Spleen (tissue), 11 donors: ENCODE measurements around the gene AGPAT2. TPM values are rescaled to one million over a fixed set of nuclear protein-coding genes. Genes with fewer than 3 reads are reported as not detected.

Experiments used
- DNase-seq: peaks from one replicate; pipeline ENCODE4 v3.0.0-alpha.2; 2020
- H3K27ac ChIP-seq, 8 donors: fragments of 200-600 bp; sonication (generic) in 7 of 8; 1 replicate in 4 of 8; 2 replicates in 4 of 8; pipeline versions ENCODE4 v1.5.0 to v1.8.0; 2016 to 2021; ENCODE audit warnings: inconsistent platforms in 4 of 8, mild to moderate bottlenecking in 4 of 8, moderate library complexity in 1 of 8
- H3K27me3 ChIP-seq, 7 donors: fragments of 200-600 bp; sonication (generic) in 6 of 7; replicated peaks in 1 of 7; 1 replicate in 4 of 7; 2 replicates in 3 of 7; pipeline versions ENCODE4 v1.5.0 to v1.8.0; 2016 to 2021; ENCODE audit warnings: inconsistent platforms in 3 of 7, mild to moderate bottlenecking in 1 of 7
- H3K36me3 ChIP-seq, 6 donors: fragments of 200-600 bp; sonication (generic) in 5 of 6; 1 replicate in 4 of 6; 2 replicates in 2 of 6; pipeline versions ENCODE4 v1.5.0 to v1.8.0; 2016 to 2021; ENCODE audit warnings: inconsistent platforms in 2 of 6
- H3K4me1 ChIP-seq, 6 donors: fragments of 200-600 bp; sonication (generic) in 5 of 6; 1 replicate in 3 of 6; 2 replicates in 3 of 6; pipeline versions ENCODE4 v1.5.0 to v1.8.0; 2016 to 2021; ENCODE audit warnings: inconsistent platforms in 3 of 6
- H3K4me3 ChIP-seq, 8 donors: fragments of 200-600 bp; sonication (generic) in 7 of 8; 1 replicate in 4 of 8; 2 replicates in 4 of 8; pipeline versions ENCODE4 v1.5.0 to v1.8.0; 2016 to 2021; ENCODE audit warnings: inconsistent platforms in 4 of 8, mild to moderate bottlenecking in 4 of 8, moderate library complexity in 2 of 8
- H3K9me3 ChIP-seq, 8 donors: fragments of 200-600 bp; sonication (generic) in 7 of 8; 1 replicate in 4 of 8; 2 replicates in 4 of 8; pipeline versions ENCODE4 v1.5.0 to v1.8.0; 2016 to 2021; ENCODE audit warnings: inconsistent platforms in 4 of 8
- POLR2A ChIP-seq, 3 donors: fragments of 450-650 bp; IDR thresholded peaks; one replicate each; pipeline ENCODE4 v1.5.1; 2017; ENCODE audit warnings: antibody characterized with exemption in 3 of 3, mild to moderate bottlenecking in 1 of 3
- POLR2AphosphoS5 ChIP-seq, 3 donors: sonication (generic); formaldehyde crosslinking; IDR thresholded peaks; one replicate each; pipeline ENCODE4 v1.5.1; 2017; ENCODE audit warnings: antibody characterized with exemption in 3 of 3
- WGBS, 5 donors: extraction: QIAGEN DNeasy Blood & Tissue Kit in 3 of 5; methylation state at CpG; one replicate each; pipeline versions ENCODE4 v1.1.5 to v1.1.7; 2013 to 2018; 5-methylcytosine and 5-hydroxymethylcytosine counted together
- intact Hi-C: fragments of 100-400 bp; cut with DNase I; formaldehyde crosslinking; loops from one replicate; pipeline ENCODE4 v1.15.0; 2023; ENCODE audit warnings: low total_unique reads
- polyA plus RNA-seq, 3 donors: library from polyadenylated mRNA; stranded (reverse); fragments of 200-250 nt; gene quantifications; one replicate each; pipeline ENCODE4 v1.2.1, GENCODE V29; 2013
- total RNA-seq, 7 donors: library from RNA; depleted of rRNA in 3 of 7; stranded (reverse); fragments of >200 nt in 3 of 7; fragmentation: NEBNext Ultra II Directional in 4 of 7; extraction: Animal tissue kit (Norgen Biotek cat#: 25700) in 4 of 7; gene quantifications; one replicate each; pipeline versions ENCODE4 v1.1.0 to v1.2.1, GENCODE V29; 2016 to 2021
- TF ChIP-seq, protein P1 (sequence below), 11 experiments: fragments of 200-600 bp in 7 of 11; fragments of 450-650 bp in 4 of 11; sonication (generic) in 4 of 11; IDR thresholded peaks in 8 of 11; conservative IDR thresholded peaks in 3 of 11; 1 replicate in 7 of 11; 2 replicates in 4 of 11; pipeline versions ENCODE4 v1.4.0 to v1.8.0; 2016 to 2021; ENCODE audit warnings: antibody characterized with exemption in 11 of 11, inconsistent platforms in 4 of 11, mild to moderate bottlenecking in 1 of 11
- donor health status: healthy with polysubstance abuse.
- donor health status: DM: no; HTN: no; CAD: no; lungs with moderate emphysema.
- donor health status: DM: no; HTN: no; CAD: no.
- donor health status: Bipolar disorder and iron deficiency.
- donor health status: healthy.
- donor health status: DM: no; HTN: no; CAD: no.
- donor health status: DM: yes; HTN: yes; CAD: no.

AGPAT2 gene
- total and polyA plus RNA-seq, 10 donors: 26.9 to 47.7 (median 38.3) TPM

GRCh38 chr9:136703276-136703860 lies 16.1 kb upstream of the AGPAT2 start:
- WGBS, 5 donors: 49 to 60% (median 57%) methylated on average over 11 to 12 of the region's 12 CpGs
- H3K36me3 ChIP-seq: no peaks in the 10 kb centered on the region
- no peaks in the 10 kb centered on the region for H3K9me3 ChIP-seq

DNA sequence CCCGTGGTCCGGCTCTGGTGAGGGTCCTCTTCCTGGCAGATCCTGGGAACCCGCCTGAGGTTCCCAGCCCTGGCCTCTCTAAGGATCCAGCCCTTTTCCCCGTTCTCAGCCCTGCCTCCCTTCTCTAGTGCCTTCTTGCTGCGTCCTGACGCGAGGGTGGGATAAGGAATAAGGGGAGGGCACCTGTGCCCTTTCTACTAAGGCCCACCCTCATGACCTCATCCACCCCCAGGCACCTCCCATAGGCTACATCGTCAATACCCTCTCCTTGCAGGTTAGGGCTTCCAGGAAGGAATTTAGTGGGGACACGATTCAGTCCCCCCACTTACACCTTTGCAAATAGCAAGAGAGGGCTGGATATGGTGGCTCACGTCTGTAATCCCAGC lies 14.4 kb upstream of the AGPAT2 start:
- WGBS, 5 donors: 27 to 47% (median 34%) methylated on average over 10 of the region's 10 CpGs
- TF ChIP-seq POLR2A (IDR thresholded peaks at IDR 0.05) (no peak), POLR2AphosphoS5 (IDR thresholded peaks at IDR 0.05) (no peak)
- TF ChIP-seq, protein P1, sequence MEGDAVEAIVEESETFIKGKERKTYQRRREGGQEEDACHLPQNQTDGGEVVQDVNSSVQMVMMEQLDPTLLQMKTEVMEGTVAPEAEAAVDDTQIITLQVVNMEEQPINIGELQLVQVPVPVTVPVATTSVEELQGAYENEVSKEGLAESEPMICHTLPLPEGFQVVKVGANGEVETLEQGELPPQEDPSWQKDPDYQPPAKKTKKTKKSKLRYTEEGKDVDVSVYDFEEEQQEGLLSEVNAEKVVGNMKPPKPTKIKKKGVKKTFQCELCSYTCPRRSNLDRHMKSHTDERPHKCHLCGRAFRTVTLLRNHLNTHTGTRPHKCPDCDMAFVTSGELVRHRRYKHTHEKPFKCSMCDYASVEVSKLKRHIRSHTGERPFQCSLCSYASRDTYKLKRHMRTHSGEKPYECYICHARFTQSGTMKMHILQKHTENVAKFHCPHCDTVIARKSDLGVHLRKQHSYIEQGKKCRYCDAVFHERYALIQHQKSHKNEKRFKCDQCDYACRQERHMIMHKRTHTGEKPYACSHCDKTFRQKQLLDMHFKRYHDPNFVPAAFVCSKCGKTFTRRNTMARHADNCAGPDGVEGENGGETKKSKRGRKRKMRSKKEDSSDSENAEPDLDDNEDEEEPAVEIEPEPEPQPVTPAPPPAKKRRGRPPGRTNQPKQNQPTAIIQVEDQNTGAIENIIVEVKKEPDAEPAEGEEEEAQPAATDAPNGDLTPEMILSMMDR (IDR thresholded peaks at IDR 0.05 in 8 of 11, conservative IDR thresholded peaks at IDR 0.05 in 3 of 11): no peak
- H3K4me3 ChIP-seq: peak overlapping the region in 1 of 8 donors; percentile 51
- H3K4me1 ChIP-seq: peaks cover 13 to 76% (median 46%) of the 10 kb centered on the region in 6 donors
- no peak for DNase-seq
- H3K27me3 ChIP-seq: peaks cover 0 to 37% (median 8%) of the 10 kb centered on the region in 7 donors
- intact Hi-C loops: no loop called here
- no peaks in the 10 kb centered on the region for H3K9me3 ChIP-seq
- peak overlapping the region in 4 of 8 donors; percentile 32 to 69 (median 44) for H3K27ac ChIP-seq
- no peaks in the 10 kb centered on the region for H3K36me3 ChIP-seq

More at GRCh38 chr9:136703276-136703860, 16.1 kb upstream of the AGPAT2 start:
- no peak for TF ChIP-seq POLR2A (IDR thresholded peaks at IDR 0.05)
- peak in 1 of 3 donors; percentile 37 for TF ChIP-seq POLR2AphosphoS5 (IDR thresholded peaks at IDR 0.05)
- TF ChIP-seq, protein P1 (IDR thresholded peaks at IDR 0.05 in 8 of 11, conservative IDR thresholded peaks at IDR 0.05 in 3 of 11): no peak
- Histone ChIP-seq H3K27ac (no peak overlapping the region), H3K4me1 (peaks cover 13 to 62% (median 37%) of the 10 kb centered on the region in 6 donors), H3K4me3 (no peak overlapping the region), H3K27me3 (peaks cover 0 to 28% (median 0%) of the 10 kb centered on the region in 7 donors)
- DNase-seq: no peak
- intact Hi-C loops: no loop called here

DNA sequence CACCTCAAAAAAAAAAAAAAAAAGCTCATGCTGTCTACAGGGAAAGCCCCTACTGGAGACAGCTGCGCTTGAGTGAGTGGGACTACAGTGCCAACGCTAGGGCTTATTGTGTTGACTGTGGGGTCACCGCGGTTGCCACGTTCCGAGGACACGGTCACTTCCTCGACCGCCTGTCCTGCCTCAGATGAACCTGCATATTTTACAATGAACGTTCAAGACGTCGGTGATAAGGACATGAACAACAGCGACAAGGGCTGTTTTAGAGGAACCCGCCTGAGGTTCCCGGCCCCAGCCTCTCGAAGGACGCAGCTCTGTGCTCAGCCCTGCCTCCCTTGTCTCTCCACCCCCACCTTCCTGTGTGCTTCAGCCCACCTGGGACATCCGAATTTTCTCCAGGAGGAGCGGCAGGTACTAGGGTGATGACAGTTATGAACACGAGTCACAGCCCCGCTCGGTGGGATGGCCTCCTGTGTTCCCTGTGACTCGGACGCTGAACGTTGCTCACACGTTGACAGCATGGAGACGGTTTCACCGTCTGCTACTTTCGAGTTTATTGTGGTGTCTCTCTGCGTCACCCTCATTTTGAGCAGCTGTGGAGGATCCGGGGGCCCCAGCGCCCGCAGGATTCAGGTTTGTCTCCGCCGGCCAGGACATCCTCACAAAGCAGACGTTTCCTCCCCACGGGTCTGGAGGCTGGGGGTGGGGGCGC lies 13.9 kb upstream of the AGPAT2 start:
- 2 to 10% (median 4%) methylated on average over 34 to 38 of the region's 38 CpGs for WGBS, 5 donors
- peak overlapping the region in 5 of 8 donors; percentile 2 to 51 (median 11) for H3K4me3 ChIP-seq
- intact Hi-C loops: no loop called here
- no peaks in the 10 kb centered on the region for H3K36me3 ChIP-seq
- DNase-seq: peak; percentile 85
- H3K27ac ChIP-seq: peak overlapping the region in 4 of 8 donors; percentile 32 to 69 (median 44)
- TF ChIP-seq POLR2AphosphoS5 (IDR thresholded peaks at IDR 0.05) (peak; percentile 44 to 48 (median 45)), POLR2A (IDR thresholded peaks at IDR 0.05) (no peak)
- TF ChIP-seq, protein P1 (IDR thresholded peaks at IDR 0.05 in 8 of 11, conservative IDR thresholded peaks at IDR 0.05 in 3 of 11): peak in 1 of 11 experiments; percentile 4
- peaks cover 0 to 42% (median 8%) of the 10 kb centered on the region in 7 donors for H3K27me3 ChIP-seq
- peaks cover 13 to 81% (median 49%) of the 10 kb centered on the region in 6 donors for H3K4me1 ChIP-seq
- H3K9me3 ChIP-seq: no peaks in the 10 kb centered on the region

DNA sequence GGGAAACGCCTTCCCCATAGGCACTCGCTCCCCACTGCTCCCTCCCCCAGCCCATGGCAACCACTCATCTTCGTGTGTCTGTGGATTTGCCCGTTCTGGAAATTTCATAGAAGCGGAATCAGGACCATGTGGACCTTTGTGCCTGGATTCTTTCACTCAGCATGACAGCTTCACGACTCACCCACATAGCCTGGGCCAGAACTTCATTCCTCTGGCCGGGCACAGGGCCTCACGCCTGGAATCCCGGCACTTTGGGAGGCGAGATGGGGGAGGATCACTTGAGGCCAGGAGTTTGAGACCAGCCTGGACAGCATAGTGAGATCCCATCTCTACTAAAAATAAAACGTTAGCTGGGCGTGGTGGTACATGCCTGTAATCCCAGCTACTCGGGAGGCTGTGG lies 13.0 kb upstream of the AGPAT2 start:
- intact Hi-C loops: no loop called here
- no peak overlapping the region for H3K4me3 ChIP-seq
- WGBS, 5 donors: 75 to 91% (median 78%) methylated on average over 13 of the region's 13 CpGs
- TF ChIP-seq, protein P1 (IDR thresholded peaks at IDR 0.05 in 8 of 11, conservative IDR thresholded peaks at IDR 0.05 in 3 of 11): no peak
- TF ChIP-seq POLR2A (IDR thresholded peaks at IDR 0.05): no peak
- TF ChIP-seq POLR2AphosphoS5 (IDR thresholded peaks at IDR 0.05): no peak
- H3K4me1 ChIP-seq: peaks cover 13 to 84% (median 53%) of the 10 kb centered on the region in 6 donors
- no peaks in the 10 kb centered on the region for H3K9me3 ChIP-seq
- DNase-seq: no peak
- no peaks in the 10 kb centered on the region for H3K36me3 ChIP-seq
- H3K27ac ChIP-seq: no peak overlapping the region
- peaks cover 0 to 50% (median 8%) of the 10 kb centered on the region in 7 donors for H3K27me3 ChIP-seq
